Esophagus muscularis mucosa (tissue), 4 donors: ENCODE results near the gene SPP1. TPM values are rescaled to one million over a fixed set of nuclear protein-coding genes. Genes with fewer than 3 reads are reported as not detected.
"Not testable (repeated sequence)": the region's sequence is repeated elsewhere in the genome, so short reads cannot be mapped to it uniquely, and the experiment has no call there.

Experiments
- DNase-seq: peaks from one replicate; pipeline ENCODE4 v3.0.0-alpha.2; 2017; ENCODE audit errors: extremely low spot score
- H3K27ac ChIP-seq, 4 donors: fragments of 200-600 bp; sonication (generic); replicated peaks in 1 of 4; 1 replicate in 3 of 4; 2 replicates in 1 of 4; pipeline ENCODE4 v1.5.1; 2016 to 2019; ENCODE audit warnings: mild to moderate bottlenecking in 1 of 4
- H3K27me3 ChIP-seq, 4 donors: fragments of 200-600 bp; sonication (generic); one replicate each; pipeline versions ENCODE4 v1.5.1 to v1.6.0; 2016 to 2019
- H3K36me3 ChIP-seq, 4 donors: fragments of 200-600 bp; sonication (generic); one replicate each; pipeline ENCODE4 v1.5.1; 2016 to 2019
- H3K4me1 ChIP-seq, 4 donors: fragments of 200-600 bp; sonication (generic); one replicate each; pipeline ENCODE4 v1.5.1; 2016 to 2019
- H3K4me3 ChIP-seq, 4 donors: fragments of 200-600 bp; sonication (generic); 1 replicate in 2 of 4; 2 replicates in 2 of 4; pipeline ENCODE4 v1.5.1; 2016 to 2019; ENCODE audit warnings: mild to moderate bottlenecking in 4 of 4, moderate library complexity in 1 of 4
- H3K9me3 ChIP-seq, 4 donors: fragments of 200-600 bp; sonication (generic); 1 replicate in 3 of 4; 2 replicates in 1 of 4; pipeline ENCODE4 v1.5.1; 2016 to 2019
- CTCF ChIP-seq, 3 experiments: fragments of 200-600 bp in 2 of 3; fragments of 450-650 bp in 1 of 3; sonication (generic) in 2 of 3; IDR thresholded peaks; one replicate each; pipeline ENCODE4 v1.5.1; 2017 to 2019; ENCODE audit warnings: antibody characterized with exemption in 3 of 3, mild to moderate bottlenecking in 2 of 3, moderate library complexity in 1 of 3
- EP300 ChIP-seq: sonication (generic); formaldehyde crosslinking; IDR thresholded peaks from one replicate; pipeline ENCODE4 v1.6.1; 2017; ENCODE audit warnings: antibody characterized with exemption
- POLR2A ChIP-seq: fragments of 450-650 bp; IDR thresholded peaks from one replicate; pipeline ENCODE4 v1.6.1; 2017; ENCODE audit warnings: antibody characterized with exemption, moderate library complexity, mild to moderate bottlenecking, low read depth
- POLR2AphosphoS5 ChIP-seq, 2 donors: sonication (generic); formaldehyde crosslinking; IDR thresholded peaks; one replicate each; pipeline ENCODE4 v1.6.1; 2017; ENCODE audit warnings: antibody characterized with exemption in 2 of 2
- WGBS: methylation state at CpG from one replicate; pipeline ENCODE4 v1.1.5; 2018; 5-methylcytosine and 5-hydroxymethylcytosine counted together
- intact Hi-C: fragments of 100-400 bp; cut with DNase I; formaldehyde crosslinking; loops from one replicate; pipeline ENCODE4 v1.15.1; 2023
- total RNA-seq, 4 donors: library from RNA; depleted of rRNA; stranded (reverse); fragments of >200 nt; gene quantifications; one replicate each; pipeline versions ENCODE4 v1.1.0 to v1.2.1, GENCODE V29; 2016

The SPP1 gene
- total RNA-seq, 4 donors from 2014 or later = 2.5 to 45.4 (median 15.0) TPM

GRCh38 chr4:88022289-88022688 is 46.8 kb downstream of the SPP1 start:
- no peak for DNase-seq
- Histone ChIP-seq H3K4me3 (no peak overlapping the region), H3K36me3 (peaks cover 9 to 23% (median 16%) of the 10 kb centered on the region in 4 donors), H3K27ac (peak overlapping the region; percentile 39 to 63 (median 53)), H3K4me1 (peaks cover 23 to 60% (median 56%) of the 10 kb centered on the region in 4 donors), H3K27me3 (no peaks in the 10 kb centered on the region), H3K9me3 (peaks cover 0 to 8% (median 2%) of the 10 kb centered on the region in 4 donors)
- intact Hi-C loops = no loop called here
- TF ChIP-seq EP300 (no peak), POLR2A (no peak), CTCF (IDR thresholded peaks at IDR 0.05) (no peak), POLR2AphosphoS5 (IDR thresholded peaks at IDR 0.05) (no peak)

GRCh38 chr4:88025868-88026661 is 50.6 kb downstream of the SPP1 start:
- H3K4me1 ChIP-seq = peaks cover 7 to 22% (median 22%) of the 10 kb centered on the region in 4 donors
- H3K4me3 ChIP-seq, DNase-seq, H3K9me3 ChIP-seq, intact Hi-C loops, H3K27ac ChIP-seq, H3K27me3 ChIP-seq: not testable (repeated sequence)
- WGBS = 98% methylated on average over 6 of the region's 6 CpGs
- H3K36me3 ChIP-seq = peaks cover 12 to 28% (median 18%) of the 10 kb centered on the region in 4 donors

- Histone ChIP-seq H3K9me3 (peaks cover 0 to 8% (median 2%) of the 10 kb centered on the region in 4 donors), H3K36me3 (peaks cover 12 to 36% (median 14%) of the 10 kb centered on the region in 4 donors), H3K4me3 (no peak overlapping the region), H3K27me3 (no peaks in the 10 kb centered on the region), H3K27ac (peak overlapping the region in 2 of 4 donors; percentile 25 to 28), H3K4me1 (peaks cover 4 to 5% (median 4%) of the 10 kb centered on the region in 4 donors)
- TF ChIP-seq POLR2AphosphoS5 (IDR thresholded peaks at IDR 0.05) (no peak), EP300 (no peak), CTCF (IDR thresholded peaks at IDR 0.05) (no peak), POLR2A (no peak)
- no peak for DNase-seq
- intact Hi-C loops = no loop called here
- WGBS = 53% methylated on average over 4 of the region's 4 CpGs
Measured at GRCh38 chr4:88027611-88028608, 52.4 kb downstream of the SPP1 start.

- no peak overlapping the region for H3K27ac ChIP-seq
- DNase-seq = no peak
- peaks cover 0 to 3% (median 0%) of the 10 kb centered on the region in 4 donors for H3K4me1 ChIP-seq
- TF ChIP-seq CTCF (IDR thresholded peaks at IDR 0.05) (no peak), POLR2A (no peak), EP300 (no peak), POLR2AphosphoS5 (IDR thresholded peaks at IDR 0.05) (no peak)
- no peak overlapping the region for H3K4me3 ChIP-seq
- peaks cover 0 to 8% (median 2%) of the 10 kb centered on the region in 4 donors for H3K9me3 ChIP-seq
- H3K36me3 ChIP-seq = peaks cover 12 to 43% (median 14%) of the 10 kb centered on the region in 4 donors
- no peaks in the 10 kb centered on the region for H3K27me3 ChIP-seq
- intact Hi-C loops = no loop called here
- 85% methylated on average over 3 of the region's 3 CpGs for WGBS
Measured at GRCh38 chr4:88028946-88029345, 53.4 kb downstream of the SPP1 start.

GRCh38 chr4:88029556-88029955 is 54.0 kb downstream of the SPP1 start:
- WGBS = 85% methylated on average over 3 of the region's 3 CpGs
- Histone ChIP-seq H3K4me3 (no peak overlapping the region), H3K9me3 (peaks cover 0 to 8% (median 2%) of the 10 kb centered on the region in 4 donors), H3K4me1 (peaks cover 0 to 3% (median 0%) of the 10 kb centered on the region in 4 donors), H3K27ac (no peak overlapping the region), H3K36me3 (peaks cover 12 to 43% (median 14%) of the 10 kb centered on the region in 4 donors), H3K27me3 (no peaks in the 10 kb centered on the region)
- no peak for DNase-seq
- intact Hi-C loops = no loop called here
- TF ChIP-seq EP300 (no peak), CTCF (IDR thresholded peaks at IDR 0.05) (no peak), POLR2A (no peak), POLR2AphosphoS5 (IDR thresholded peaks at IDR 0.05) (no peak)
